ENCODE measurements around the gene NUDT8.
"Not testable (repeated sequence)": the region's sequence is repeated elsewhere in the genome, so short reads cannot be mapped to it uniquely, and the experiment has no call there.

NUDT8 gene

DNA sequence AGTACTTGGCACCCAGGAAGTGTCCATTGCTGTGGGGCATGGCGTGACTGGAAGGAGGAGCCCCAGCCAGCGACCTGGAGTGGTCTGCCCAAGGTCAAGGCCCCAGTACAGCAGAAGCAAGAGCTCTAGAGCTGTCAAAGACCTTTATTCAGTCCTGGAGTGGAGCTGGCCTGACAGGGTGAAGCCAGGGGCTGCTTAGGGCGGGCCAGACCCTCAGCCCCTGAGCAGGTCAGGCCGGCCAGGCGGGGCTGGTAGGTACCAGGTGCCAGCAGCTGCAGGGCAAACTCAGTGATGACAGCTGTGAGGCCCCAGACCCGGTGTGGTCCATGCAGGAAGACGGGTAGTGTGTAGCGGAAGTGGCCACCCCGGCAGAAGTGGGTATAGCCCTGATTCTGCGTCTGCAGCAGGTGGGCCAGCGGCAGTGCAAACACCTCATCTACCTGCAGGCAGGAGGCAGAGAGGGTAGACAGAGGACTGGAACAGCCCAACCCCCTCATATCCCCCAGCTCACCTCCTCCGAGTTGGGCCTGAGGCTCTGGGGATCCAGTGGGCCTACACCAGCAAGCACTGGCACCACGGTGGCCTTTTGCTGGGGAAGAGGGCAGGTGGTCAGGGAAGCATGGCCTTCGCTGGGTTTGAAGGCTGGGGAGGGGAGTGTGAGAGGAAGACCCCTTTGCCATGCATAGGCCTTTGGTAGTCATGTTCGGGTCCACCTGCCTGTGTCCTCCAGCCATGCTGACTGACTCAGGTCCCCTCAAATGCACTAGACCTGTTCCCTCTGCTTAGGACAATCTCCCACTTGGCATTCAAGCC, 1.7 kb downstream of the NUDT8 start:
- DNase-seq (ENCODE audit: low read depth), result no peak

- no peak for DNase-seq (ENCODE audit: low read depth)
Measured at GRCh38 chr11:67627441-67627811, 2.3 kb downstream of the NUDT8 start.

DNA sequence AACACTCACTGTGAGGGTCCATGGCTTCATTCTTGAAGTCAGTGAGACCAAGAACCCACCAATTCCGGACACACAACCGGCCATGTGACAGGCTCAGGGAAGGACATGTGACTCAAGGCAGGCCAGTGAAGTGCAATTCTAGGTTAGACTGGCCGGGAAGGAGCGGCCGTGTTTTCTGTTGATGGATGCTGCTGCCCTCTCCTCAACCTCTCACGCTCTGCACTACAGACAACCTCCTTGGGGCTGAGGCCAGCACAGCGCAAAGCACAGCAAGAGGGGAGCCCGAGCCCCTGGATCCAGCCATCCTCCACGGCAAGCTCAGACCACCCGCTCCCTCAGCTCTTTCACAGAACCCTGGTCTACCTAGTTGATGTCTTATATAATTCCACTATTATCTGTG, 2.8 kb downstream of the NUDT8 start:
- no peak for DNase-seq (ENCODE audit: low read depth)

DNA sequence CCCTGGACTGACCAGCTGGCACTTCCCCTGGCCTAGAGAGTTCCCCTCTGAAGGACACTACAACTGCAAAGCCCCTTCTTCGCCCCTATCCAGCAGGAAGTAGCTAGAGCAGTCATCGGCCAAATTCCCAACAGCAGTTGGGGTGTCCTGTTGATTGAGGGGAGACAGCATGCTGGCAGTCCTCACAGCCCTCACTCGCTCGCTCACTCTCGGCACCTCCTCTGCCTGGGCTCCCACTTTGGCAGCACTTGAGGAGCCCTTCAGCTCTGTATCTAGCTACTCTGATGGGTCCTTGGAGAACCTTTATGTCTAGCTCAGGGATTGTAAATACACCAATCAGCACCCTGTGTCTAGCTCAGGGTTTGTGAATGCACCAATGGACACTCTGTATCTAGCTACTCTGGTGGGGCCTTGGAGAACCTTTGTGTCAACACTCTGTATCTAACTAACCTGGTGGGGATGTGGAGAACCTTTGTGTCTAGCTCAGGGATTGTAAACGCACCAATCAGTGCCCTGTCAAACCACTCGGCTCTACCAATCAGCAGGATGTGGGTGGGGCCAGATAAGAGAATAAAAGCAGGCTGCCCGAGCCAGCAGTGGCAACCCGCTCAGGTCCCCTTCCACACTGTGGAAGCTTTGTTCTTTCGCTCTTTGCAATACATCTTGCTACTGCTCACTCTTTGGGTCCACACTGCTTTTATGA, 3.5 kb downstream of the NUDT8 start:
- DNase-seq (ENCODE audit: low read depth), result not testable (repeated sequence)

GRCh38 chr11:67623795-67624194, 5.9 kb downstream of the NUDT8 start:
- DNase-seq (ENCODE audit: low read depth), result not testable (repeated sequence)

DNA sequence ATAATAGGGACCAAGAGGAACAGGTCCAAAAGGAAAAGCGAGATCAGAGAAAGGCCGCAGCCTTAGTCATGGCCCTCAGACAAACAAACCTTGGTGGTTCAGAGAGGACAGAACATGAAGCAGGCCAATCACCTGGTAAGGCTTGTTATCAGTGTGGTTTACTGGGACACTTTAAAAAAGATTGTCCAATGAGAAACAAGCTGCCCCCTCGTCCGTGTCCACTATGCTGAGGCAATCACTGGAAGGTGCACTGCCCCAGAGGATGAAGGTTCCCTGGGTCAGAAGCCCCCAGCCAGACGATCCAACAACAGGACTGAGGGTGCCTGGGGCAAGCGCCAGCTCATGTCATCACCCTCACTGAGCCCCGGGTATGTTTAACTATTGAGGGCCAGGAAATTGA, 6.8 kb downstream of the NUDT8 start:
- DNase-seq (ENCODE audit: low read depth), result not testable (repeated sequence)

DNA sequence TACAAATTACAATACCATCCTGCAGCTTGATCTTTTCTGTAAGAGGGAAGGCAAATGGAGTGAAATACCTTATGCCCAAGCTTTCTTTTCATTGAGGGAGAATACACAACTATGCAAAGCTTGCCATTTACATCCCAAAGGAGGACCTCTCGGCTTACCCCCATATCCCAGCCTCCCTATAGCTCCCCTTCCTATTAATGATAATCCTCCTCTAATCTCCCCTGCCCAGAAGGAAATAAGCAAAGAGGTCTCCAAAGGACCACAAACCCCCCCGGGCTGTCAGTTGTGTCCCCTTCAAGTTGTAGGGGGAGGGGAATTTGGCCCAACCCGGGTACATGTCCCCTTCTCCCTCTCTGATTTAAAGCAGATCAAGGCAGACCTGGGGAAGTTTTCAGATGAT, 7.8 kb downstream of the NUDT8 start:
- DNase-seq (ENCODE audit: low read depth), result not testable (repeated sequence)

GRCh38 chr11:67620621-67621020, 9.1 kb downstream of the NUDT8 start:
- not testable (repeated sequence) for DNase-seq (ENCODE audit: low read depth)

DNA sequence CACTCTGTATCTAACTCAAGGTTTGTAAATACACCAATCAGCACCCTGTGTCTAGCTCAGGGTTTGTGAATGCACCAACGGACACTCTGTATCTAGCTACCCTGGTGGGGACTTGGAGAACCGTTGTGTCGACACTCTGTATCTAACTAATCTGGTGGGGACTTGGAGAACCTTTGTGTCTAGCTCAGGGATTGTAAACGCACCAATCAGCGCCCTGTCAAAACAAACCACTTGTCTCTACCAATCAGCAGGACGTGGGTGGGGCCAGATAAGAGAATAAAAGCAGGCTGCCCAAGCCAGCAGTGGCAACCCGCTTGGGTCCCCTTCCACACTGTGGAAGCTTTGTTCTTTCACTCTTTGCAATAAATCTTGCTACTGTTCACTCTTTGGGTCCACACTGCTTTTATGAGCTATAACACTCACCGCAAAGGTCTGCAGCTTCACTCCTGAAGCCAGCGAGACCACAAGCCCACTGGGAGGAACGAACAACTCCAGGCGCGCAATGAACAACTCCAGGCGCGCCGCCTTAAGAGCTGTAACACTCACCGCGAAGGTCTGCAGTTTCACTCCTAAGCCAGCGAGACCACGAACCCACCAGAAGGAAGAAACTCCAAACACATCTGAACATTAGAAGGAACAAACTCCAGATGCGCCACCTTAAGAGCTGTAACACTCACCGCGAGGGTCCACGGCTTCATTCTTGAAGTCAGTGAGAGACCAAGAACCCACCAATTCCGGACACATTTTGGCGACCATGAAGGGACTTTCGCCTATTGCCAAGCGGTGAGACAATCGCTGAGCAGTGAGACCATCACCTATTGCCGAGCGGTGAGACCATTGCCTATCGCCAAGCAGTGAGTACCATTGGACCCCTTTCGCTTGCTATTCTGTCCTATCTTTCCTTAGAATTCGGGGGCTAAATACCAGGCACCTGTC, 9.8 kb downstream of the NUDT8 start:
- not testable (repeated sequence) for DNase-seq (ENCODE audit: low read depth)

- DNase-seq (ENCODE audit: low read depth), result not testable (repeated sequence)
Measured at GRCh38 chr11:67618901-67619659, 10.7 kb downstream of the NUDT8 start.

DNA sequence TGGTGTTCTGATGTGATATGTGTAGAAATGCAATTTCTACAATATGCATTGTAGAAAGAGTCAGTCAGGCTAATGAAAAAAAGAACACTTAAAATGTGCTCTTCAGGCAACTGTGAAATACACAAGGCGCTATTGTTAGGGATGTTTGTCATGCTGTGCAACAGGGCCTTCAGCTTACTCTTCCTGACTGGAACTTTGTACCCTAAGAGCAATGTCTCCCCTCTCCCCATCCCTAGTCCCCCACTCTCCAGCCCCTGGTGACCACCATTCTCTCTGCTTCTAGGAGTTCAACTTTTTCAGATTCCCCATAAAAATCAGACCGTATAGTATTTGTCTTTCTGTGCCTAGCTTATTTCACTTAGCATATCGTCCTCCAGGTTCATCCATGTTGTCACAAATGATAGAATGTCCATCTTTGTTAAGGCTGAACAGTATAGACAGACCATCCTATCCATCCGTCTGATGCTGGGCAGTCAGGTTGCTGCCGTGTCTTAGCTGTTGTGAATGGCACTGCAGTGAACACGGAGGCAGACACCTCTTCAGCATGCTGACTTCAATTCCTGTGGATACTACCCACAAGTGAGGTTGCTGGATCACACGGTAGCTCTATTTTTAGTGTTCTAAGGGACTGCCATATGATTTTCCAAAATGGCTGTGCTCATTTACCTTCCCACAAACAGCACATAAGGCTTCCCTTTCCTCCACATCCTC, 12.3 kb downstream of the NUDT8 start:
- no peak for DNase-seq (ENCODE audit: low read depth)

DNA sequence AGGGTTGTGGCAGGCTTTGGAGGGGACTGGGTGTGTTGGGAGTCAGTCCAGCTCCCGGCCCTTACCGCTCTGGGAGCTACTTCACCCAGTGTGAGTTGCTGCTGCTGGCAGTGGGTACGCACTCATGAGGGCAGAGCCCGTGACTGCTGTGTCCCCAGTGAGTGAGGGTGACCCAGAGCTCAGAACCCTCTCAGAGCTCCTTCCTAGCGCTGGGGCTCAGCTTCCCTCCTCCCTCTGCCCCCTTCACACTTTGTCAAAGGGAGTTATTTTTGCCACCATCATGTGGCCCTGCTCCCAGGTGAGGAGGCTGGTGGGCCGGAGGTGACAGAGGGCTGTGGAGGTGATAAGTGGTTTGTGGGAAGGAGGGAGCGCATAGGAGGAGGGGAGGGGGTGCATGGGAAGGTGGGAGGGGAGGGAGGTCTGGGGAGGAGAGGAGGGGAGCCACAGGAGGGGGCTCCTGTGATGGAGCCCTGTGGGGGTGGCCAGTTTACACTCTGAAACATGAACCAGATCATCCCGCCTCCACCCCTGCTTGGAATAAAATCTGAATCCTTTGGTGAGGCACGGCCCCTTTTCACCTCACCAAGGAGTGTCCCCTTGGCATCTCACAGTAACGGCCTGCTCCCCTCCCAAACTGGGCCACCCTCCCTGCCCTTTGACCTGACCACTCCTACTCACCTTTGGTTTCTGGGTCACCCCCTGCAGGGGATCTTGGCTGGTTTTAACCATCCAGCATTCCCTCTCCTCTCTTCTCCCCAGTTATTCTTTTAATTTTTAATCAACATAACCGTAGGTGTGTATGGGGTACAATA, 13.1 kb downstream of the NUDT8 start:
- no peak for DNase-seq (ENCODE audit: low read depth)

- no peak for DNase-seq (ENCODE audit: low read depth)
Measured at GRCh38 chr11:67615728-67616430, 13.9 kb downstream of the NUDT8 start.

GRCh38 chr11:67614730-67615714, 14.7 kb downstream of the NUDT8 start:
- no peak for DNase-seq (ENCODE audit: low read depth)

DNA sequence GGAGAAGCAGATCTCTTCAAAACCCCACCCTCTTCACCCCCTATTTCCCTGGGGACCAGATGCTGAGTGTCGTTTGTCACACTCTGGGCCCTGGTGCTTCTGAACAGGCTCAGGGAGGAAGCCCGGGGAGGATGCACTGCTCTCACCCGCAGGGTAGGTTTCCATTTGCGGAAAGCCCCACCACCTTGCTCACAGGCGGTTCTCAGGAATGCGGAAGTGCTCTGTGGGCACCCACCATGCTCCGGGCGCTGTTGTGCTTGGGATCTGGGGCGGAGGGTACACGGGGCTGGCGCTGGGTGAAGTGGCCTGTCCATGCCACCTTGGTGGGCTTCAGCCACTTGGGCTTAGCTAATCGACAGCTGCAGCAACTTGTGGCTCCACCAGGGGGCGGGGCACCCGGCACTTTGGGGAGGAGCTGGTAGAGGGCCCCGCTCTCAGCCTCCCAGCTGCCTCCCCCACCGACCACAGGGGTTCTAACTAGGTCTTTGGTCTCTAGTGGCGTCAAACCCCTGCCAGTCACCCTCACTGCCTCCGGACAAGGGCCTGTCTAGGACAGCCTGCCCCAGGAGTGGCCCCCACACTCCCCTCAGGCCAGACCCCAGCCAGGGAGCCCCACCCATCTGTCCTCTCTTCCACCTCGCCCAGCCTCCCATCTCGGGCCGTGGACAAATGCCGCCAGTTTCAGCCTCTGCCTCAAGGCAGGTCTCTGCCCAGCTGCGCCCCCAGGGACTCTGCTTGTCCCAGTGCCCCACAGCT, 15.6 kb downstream of the NUDT8 start:
- DNase-seq (ENCODE audit: low read depth), result peak; percentile 6

GRCh38 chr11:67613313-67613959, 16.3 kb downstream of the NUDT8 start:
- DNase-seq (ENCODE audit: low read depth), result no peak

DNA sequence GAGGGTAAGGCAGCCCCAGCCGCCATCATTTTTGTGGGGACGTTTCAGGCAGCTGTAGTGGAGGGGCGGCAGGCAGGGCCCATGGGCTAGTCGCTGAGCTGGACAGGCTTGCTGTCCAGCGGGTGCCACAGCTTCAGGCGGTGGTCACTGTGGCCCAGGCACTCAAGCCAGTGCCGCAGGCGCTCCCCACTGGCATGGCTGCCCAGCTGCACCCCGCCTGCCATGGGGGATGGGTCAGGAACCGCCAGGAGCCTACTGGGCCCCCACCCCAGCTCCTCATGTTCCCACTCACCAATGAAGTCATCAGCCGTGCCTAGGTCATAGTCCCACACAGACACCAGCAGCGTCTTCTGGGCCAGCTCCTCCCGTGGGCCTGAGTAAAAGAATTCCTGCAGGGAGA, 17.0 kb downstream of the NUDT8 start:
- no peak for DNase-seq (ENCODE audit: low read depth)

Data from GM04504 (cell line).